SK-MEL-5 (cell line): Measurements from ENCODE around the gene CRADD. TPM values are rescaled to one million over a fixed set of nuclear protein-coding genes. Genes with fewer than 3 reads are reported as not detected.
"Not testable (repeated sequence)": the region's sequence is repeated elsewhere in the genome, so short reads cannot be mapped to it uniquely, and the experiment has no call there.

Experiments
- DNase-seq: peaks from one replicate; pipeline ENCODE4 v3.0.0-alpha.2; 2016; ENCODE audit warnings: low read depth, low spot score
- in situ Hi-C: cut with HindIII; loops from 2 replicates; pipeline ENCODE4 v1.10.0; 2016; ENCODE audit warnings: low sequenced_read_pairs, high pct_unique_total_duplicates, low pct_unique_long_range_greater_than_20kb
- total RNA-seq: library from RNA; depleted of rRNA; stranded (reverse); fragments of >200 nt; shearing (Covaris generic); gene quantifications from 2 replicates; pipeline ENCODE4 v1.2.3, GENCODE V29; 2014

The CRADD gene
- total RNA-seq, 1 experiment from 2014 or later, result 24.4 TPM

DNA sequence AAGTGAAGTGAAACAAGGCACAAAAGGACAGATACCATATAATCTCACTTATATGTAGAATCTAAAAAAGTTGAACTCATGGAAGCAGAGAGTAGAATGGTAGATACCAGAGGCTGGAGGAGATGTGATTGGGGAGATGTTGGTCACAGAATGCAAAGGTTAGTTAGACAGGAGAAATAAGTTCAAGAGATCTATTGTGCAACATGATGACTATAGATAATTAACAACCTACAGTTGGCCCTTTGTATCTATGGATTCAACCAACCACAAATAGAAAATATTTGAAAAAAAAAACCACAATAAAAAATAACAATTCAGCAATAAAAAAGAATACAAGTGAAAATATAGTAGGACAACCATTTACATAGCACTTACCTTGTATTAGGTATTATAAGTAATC lies 19.3 kb downstream of the CRADD start:
- no peak for DNase-seq
- in situ Hi-C loops, result no loop called here

GRCh38 chr12:93698307-93699092 lies 21.3 kb downstream of the CRADD start:
- in situ Hi-C loops, result no loop called here
- no peak for DNase-seq

GRCh38 chr12:93699271-93700145 lies 22.3 kb downstream of the CRADD start:
- in situ Hi-C loops, result no loop called here
- no peak for DNase-seq

GRCh38 chr12:93702707-93703315 lies 25.6 kb downstream of the CRADD start:
- no peak for DNase-seq
- in situ Hi-C loops, result no loop called here

DNA sequence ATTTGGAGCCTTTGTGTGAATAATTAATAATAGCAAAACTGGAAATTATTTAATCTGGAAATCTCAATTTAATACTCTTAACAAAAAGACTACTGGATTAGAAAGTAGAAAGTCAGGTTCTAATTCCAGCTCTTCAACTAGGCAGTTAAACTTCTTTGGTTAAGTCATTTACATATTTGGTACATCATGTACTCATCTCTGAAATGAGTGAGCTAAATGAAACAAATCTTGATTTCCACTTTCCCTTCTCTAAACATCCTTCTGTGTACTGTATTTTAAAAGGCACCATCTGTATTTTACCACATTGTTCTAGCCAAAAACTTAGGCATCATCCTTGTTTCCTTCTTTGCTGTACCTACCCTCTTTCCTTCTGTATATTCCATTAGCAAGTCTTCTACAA lies 26.9 kb downstream of the CRADD start:
- in situ Hi-C loops, result no loop called here
- no peak for DNase-seq

DNA sequence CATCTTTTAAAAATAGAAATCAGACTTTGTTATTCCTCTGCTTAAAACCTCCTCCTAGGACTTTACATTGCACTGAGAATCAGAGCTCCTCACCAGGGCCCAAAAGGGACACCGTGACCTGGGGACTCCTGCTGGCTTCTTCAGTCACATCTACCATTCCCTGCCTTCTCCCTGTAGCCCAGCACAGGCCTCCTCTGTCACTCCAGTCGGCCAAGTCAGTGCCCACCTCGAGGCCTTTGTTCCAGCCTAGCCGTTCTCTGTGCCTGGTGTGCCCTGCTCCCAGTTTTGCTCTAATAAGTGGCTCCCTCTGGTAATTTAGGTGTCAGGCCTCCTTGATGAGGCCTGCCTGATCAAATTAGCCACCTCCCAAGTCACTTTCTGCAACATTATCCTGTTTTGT lies 27.4 kb downstream of the CRADD start:
- in situ Hi-C loops, result no loop called here
- no peak for DNase-seq

DNA sequence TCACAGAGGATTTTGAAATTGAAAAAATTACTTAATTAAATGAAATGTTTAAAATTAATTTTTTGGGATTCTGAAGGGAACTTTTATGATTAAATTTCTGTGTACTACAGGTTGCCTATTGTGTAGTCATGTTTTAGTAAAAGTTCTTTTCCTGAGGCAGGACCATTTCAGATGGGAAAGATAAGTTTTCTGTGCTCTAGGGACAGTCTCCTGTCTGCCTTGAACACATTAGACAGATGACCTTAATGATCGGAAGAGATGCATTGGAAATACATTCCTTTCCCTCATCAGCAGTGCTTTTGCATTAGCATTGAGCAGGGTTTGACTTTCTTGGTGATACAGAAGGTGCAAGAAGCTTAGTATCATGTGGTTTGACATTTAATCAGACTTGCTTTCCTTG lies 28.1 kb downstream of the CRADD start:
- in situ Hi-C loops, result no loop called here
- DNase-seq, result no peak

DNA sequence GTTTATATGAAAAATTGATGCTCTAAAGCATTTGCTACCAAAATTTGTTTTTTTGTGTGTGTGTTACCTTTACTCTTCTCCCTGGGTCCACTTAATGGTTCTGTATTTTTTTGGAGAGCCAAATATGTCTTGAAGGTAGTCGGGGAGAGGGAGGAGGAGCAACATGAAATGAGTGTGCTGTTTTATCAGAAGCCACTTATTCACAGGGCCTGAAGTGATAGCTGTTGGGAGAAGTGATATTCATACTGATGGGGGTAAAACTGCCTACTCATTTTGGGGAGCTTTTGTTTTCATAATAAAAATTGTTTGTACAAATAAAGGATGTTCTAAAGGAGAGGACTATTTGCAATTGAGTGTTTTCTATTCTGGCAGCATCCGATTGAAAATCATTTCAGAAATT lies 29.2 kb downstream of the CRADD start:
- DNase-seq, result no peak
- in situ Hi-C loops, result no loop called here

GRCh38 chr12:93706824-93707223 lies 29.6 kb downstream of the CRADD start:
- in situ Hi-C loops, result no loop called here
- no peak for DNase-seq

GRCh38 chr12:93707836-93708235 lies 30.7 kb downstream of the CRADD start:
- in situ Hi-C loops, result no loop called here
- DNase-seq, result no peak

DNA sequence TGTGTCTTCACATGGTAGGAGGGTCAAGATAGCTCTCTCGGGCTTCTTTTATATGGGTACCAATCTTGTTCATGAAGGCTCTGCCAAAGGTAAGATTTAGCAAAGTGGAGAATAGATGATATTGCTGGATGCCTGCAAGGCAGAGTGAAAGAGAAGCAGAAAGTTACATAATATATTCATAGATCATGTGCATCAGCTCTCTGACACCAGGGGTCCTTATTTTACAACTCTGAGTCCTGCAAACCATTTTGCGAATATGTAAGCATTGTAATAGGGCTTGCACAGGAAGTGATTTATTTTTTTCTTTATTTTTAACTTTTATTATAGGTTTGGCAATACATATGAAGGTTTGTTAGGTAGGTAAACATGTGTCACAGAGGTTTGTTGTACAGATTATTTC lies 31.8 kb downstream of the CRADD start:
- DNase-seq, result no peak
- in situ Hi-C loops, result no loop called here

GRCh38 chr12:93709386-93709785 lies 32.2 kb downstream of the CRADD start:
- no peak for DNase-seq
- in situ Hi-C loops, result no loop called here

DNA sequence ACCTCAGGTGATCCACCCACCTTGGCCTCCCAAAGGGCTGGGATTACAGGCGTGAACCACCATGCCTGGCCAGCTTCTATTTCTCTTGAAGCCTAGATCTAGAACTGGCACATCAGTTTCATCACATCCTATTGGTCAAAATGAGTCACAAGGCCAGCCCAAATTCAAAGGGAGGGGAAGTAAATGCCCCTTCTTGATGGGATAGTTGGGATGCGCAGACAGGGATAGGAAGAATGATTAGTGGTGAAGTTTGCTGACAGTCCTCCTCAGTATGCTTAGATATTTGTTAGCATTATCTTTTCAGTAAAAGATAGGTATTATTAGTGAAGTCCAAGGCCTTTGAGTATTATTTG lies 33.4 kb downstream of the CRADD start:
- no peak for DNase-seq
- in situ Hi-C loops, result no loop called here

DNA sequence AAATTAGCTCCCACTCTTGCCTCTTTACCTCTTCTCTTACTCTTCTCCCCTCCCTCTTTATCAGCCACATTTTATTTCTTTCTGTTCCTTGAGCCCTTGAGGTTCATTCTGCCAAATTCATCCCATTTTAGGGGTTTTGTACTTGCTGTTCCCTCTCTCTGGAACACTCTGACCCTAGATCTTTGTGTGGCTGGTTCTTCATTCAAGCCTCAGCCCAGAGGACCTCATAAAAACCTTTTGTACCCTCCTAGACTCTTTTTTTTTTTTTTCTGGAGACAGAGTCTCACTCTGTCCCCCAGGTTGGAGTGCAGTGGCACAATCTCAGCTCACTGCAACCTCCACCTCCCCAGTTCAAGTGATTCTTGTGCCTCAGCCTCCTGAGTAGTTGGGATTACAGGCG lies 34.3 kb downstream of the CRADD start:
- in situ Hi-C loops, result not testable (repeated sequence)

DNA sequence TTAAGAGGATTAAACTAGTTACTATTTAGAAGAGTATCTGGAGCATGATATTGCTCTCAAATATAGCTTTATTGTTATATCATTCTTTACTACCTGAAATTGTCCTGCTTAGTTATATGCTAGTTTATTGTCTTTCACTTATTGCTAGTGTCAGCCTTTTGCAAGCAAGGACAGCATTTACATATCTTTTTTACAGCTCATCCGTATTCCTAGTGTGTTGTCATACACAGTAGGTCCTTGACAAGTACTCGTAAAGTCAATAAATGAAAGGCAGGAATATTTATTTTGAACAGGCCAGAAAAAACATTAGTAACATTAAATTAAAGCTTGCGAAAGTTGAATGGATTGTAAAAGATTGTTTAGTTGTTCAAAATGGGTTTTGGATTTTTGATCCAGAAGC lies 35.0 kb downstream of the CRADD start:
- in situ Hi-C loops, result no loop called here
- DNase-seq, result no peak

More for the DNA sequence above, 34.3 kb downstream of the CRADD start:
- DNase-seq, result not testable (repeated sequence)

GRCh38 chr12:93713060-93713459 lies 35.9 kb downstream of the CRADD start:
- no peak for DNase-seq
- in situ Hi-C loops, result no loop called here

- in situ Hi-C loops, result no loop called here
- DNase-seq, result no peak
These were observed 36.6 kb downstream of the CRADD start for GRCh38 chr12:93713800-93714199.

GRCh38 chr12:93714382-93714781 lies 37.2 kb downstream of the CRADD start:
- in situ Hi-C loops, result no loop called here
- no peak for DNase-seq

- DNase-seq, result no peak
- in situ Hi-C loops, result no loop called here
These were observed 42.5 kb downstream of the CRADD start for GRCh38 chr12:93719710-93720109.
